Fibroblast of the conjunctiva (primary cell): ENCODE measurements around the gene TTC27.
A peak's percentile ranks its signal among the peaks of the same experiment; 100 is the strongest.

Experiments used
- DNase-seq: peaks from one replicate; pipeline ENCODE4 v3.0.0-alpha.2; 2010; ENCODE audit warnings: low read depth

TTC27 gene

GRCh38 chr2:32668254-32668653, 40.4 kb downstream of the TTC27 start:
- no peak for DNase-seq

GRCh38 chr2:32671885-32672533, 44.2 kb downstream of the TTC27 start:
- no peak for DNase-seq

- peak; percentile 43 for DNase-seq
Measured at GRCh38 chr2:32678825-32679224, 51.0 kb downstream of the TTC27 start.

GRCh38 chr2:32680942-32681341, 53.1 kb downstream of the TTC27 start:
- DNase-seq: no peak

- no peak for DNase-seq
Measured at GRCh38 chr2:32683520-32684086, 55.8 kb downstream of the TTC27 start.

- DNase-seq: peak; percentile 5
Measured at GRCh38 chr2:32688541-32688940, 60.7 kb downstream of the TTC27 start.

- no peak for DNase-seq
Measured at GRCh38 chr2:32691678-32692077, 63.8 kb downstream of the TTC27 start.

GRCh38 chr2:32696439-32696838, 68.6 kb downstream of the TTC27 start:
- no peak for DNase-seq

- peak; percentile 51 for DNase-seq
Measured at GRCh38 chr2:32697156-32697555, 69.3 kb downstream of the TTC27 start.

- no peak for DNase-seq
Measured at GRCh38 chr2:32699151-32699550, 71.3 kb downstream of the TTC27 start.

GRCh38 chr2:32701806-32702205, 74.0 kb downstream of the TTC27 start:
- no peak for DNase-seq

GRCh38 chr2:32702303-32703064, 74.6 kb downstream of the TTC27 start:
- no peak for DNase-seq

GRCh38 chr2:32706815-32707579, 79.1 kb downstream of the TTC27 start:
- DNase-seq: no peak

- peak; percentile 88 for DNase-seq
Measured at GRCh38 chr2:32711219-32711618, 83.4 kb downstream of the TTC27 start.

GRCh38 chr2:32711908-32712501, 84.2 kb downstream of the TTC27 start:
- DNase-seq: no peak

GRCh38 chr2:32712870-32713269, 85.0 kb downstream of the TTC27 start:
- peak; percentile 29 for DNase-seq

GRCh38 chr2:32714521-32714920, 86.7 kb downstream of the TTC27 start:
- no peak for DNase-seq

- no peak for DNase-seq
Measured at GRCh38 chr2:32715391-32715841, 87.6 kb downstream of the TTC27 start.

GRCh38 chr2:32715981-32716380, 88.1 kb downstream of the TTC27 start:
- DNase-seq: no peak

GRCh38 chr2:32716598-32716997, 88.7 kb downstream of the TTC27 start:
- DNase-seq: no peak

- DNase-seq: no peak
Measured at GRCh38 chr2:32718752-32719151, 90.9 kb downstream of the TTC27 start.

GRCh38 chr2:32719430-32719829, 91.6 kb downstream of the TTC27 start:
- no peak for DNase-seq
